C4-2B (cell line): Measurements from ENCODE around the gene KPTN.

ENCODE experiments used
- ZFX ChIP-seq: fragments of 450-650 bp; IDR thresholded peaks from 2 replicates; pipeline ENCODE4 v1.6.1; 2017
- TF ChIP-seq, protein P1 (sequence below): fragments of 450-650 bp; conservative IDR thresholded peaks from 2 replicates; pipeline ENCODE4 v1.5.1; 2017; ENCODE audit warnings: mild to moderate bottlenecking

DNA sequence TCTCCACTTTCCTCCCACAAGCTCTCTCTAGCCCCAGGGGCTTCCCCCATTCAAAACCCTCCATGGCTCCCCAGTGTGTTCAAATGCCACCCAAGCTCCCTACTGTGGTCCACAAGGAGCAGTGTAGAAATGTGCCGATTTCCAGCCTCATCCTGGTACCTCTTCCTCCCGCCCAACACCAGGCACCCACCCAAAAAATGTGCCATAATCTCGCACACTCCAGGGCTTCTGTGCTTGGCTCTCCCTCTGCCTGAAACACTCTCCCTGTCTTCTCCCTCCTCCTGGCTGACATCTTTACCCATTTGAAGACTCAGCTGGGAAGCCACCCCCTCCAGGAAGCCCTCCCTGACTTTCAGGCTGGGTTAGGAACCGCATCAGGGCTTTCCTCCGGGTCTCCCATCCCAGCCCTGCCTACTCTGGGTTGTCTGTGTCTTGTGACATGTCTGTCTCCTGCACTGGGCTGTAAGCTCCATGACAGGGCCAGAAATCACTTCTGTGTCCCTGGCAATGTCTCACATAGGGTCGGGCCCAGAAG is 48.1 kb downstream of the KPTN start:
- TF ChIP-seq, protein P1, sequence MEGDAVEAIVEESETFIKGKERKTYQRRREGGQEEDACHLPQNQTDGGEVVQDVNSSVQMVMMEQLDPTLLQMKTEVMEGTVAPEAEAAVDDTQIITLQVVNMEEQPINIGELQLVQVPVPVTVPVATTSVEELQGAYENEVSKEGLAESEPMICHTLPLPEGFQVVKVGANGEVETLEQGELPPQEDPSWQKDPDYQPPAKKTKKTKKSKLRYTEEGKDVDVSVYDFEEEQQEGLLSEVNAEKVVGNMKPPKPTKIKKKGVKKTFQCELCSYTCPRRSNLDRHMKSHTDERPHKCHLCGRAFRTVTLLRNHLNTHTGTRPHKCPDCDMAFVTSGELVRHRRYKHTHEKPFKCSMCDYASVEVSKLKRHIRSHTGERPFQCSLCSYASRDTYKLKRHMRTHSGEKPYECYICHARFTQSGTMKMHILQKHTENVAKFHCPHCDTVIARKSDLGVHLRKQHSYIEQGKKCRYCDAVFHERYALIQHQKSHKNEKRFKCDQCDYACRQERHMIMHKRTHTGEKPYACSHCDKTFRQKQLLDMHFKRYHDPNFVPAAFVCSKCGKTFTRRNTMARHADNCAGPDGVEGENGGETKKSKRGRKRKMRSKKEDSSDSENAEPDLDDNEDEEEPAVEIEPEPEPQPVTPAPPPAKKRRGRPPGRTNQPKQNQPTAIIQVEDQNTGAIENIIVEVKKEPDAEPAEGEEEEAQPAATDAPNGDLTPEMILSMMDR = no peak
- TF ChIP-seq ZFX = no peak
